IMR-90 (cell line): ENCODE results near the gene CDT1. TPM values are rescaled to one million over a fixed set of nuclear protein-coding genes. Genes with fewer than 3 reads are reported as not detected.

ENCODE experiments used
- RAD21 ChIP-seq: IDR thresholded peaks from 2 replicates; pipeline ENCODE4 v1.6.1; 2012; ENCODE audit warnings: low read length, improper control_type of control experiment
- polyA plus RNA-seq, 3 experiments: library from polyadenylated mRNA; depleted of rRNA; stranded (reverse); fragments of >200 nt; gene quantifications; 2 replicates each; pipeline ENCODE4 v1.2.3, GENCODE V29; 2012; ENCODE audit warnings: low replicate concordance in 1 of 3
- total RNA-seq: library from RNA; depleted of rRNA; stranded (reverse); fragments of >200 nt; gene quantifications from 2 replicates; pipeline ENCODE4 v1.2.3, GENCODE V29; 2012
- TF ChIP-seq, protein P1 (sequence below): conservative IDR thresholded peaks from 2 replicates; pipeline ENCODE4 v1.5.1; 2012; ENCODE audit warnings: mild to moderate bottlenecking, low read depth, low read length, improper control_type of control experiment

CDT1 gene
- total and polyA plus RNA-seq, 2 of the 4 experiments (the other 2 are of a cell fraction): 3.2 to 11.8 TPM

DNA sequence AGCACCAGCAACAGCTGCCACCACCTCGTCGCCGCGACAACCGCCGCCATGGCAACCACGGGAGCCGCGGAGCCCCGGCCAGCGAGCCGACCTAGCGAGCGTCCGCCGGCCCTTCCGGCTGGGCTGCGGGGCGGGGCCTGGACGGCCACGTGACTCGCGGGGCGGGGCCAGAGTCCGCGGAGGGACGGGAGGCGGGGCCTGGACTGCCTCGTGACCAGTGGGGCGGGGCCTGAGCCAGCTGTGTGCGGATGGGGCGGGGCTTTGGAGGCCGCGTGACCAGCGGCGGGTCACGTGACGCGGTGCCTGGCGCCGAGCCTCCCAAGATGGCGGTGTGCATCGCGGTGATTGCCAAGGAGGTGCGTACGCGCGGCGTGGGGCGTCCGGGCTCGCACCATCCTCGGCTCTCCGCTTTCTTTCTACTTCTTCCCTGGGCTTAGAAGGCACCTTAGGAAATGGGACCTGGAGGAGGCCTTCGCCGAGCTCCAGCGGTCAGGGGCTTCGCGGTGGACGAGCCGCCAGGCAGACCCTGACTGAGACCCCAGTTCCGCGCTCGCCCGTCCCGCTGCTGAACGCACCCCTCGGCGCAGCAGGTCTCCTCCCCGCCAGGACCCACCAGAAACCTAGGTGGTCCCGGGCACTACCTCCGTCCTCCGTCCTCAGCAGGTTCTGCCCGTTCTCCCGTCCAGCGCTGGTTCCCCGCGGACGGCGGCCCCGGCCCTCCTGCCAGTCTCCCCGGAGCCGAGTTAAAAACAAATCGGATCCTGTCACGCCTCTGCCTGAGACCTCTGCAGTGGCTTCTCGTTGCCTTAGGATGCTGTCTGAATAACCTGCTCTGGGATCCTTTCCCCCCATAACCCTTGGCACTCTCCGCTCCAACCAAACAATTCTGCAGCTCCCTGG lies 53.5 kb downstream of the CDT1 start, which contains the start of the genes GALNS and TRAPPC2L (continued):
- TF ChIP-seq, protein P1, sequence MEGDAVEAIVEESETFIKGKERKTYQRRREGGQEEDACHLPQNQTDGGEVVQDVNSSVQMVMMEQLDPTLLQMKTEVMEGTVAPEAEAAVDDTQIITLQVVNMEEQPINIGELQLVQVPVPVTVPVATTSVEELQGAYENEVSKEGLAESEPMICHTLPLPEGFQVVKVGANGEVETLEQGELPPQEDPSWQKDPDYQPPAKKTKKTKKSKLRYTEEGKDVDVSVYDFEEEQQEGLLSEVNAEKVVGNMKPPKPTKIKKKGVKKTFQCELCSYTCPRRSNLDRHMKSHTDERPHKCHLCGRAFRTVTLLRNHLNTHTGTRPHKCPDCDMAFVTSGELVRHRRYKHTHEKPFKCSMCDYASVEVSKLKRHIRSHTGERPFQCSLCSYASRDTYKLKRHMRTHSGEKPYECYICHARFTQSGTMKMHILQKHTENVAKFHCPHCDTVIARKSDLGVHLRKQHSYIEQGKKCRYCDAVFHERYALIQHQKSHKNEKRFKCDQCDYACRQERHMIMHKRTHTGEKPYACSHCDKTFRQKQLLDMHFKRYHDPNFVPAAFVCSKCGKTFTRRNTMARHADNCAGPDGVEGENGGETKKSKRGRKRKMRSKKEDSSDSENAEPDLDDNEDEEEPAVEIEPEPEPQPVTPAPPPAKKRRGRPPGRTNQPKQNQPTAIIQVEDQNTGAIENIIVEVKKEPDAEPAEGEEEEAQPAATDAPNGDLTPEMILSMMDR: no peak
- no peak for TF ChIP-seq RAD21
